ENCODE data around the gene GLI1.

- TF ChIP-seq CTCF (IDR thresholded peaks at IDR 0.05) = no peak
- no peak for TF ChIP-seq POLR2A (IDR thresholded peaks at IDR 0.05)
Observed at GRCh38 chr12:57429473-57430111, 30.0 kb upstream of the GLI1 start.

Measured in right lobe of liver (tissue), 4 donors.